ENCODE measurements around the gene ST8SIA2.
A peak's percentile ranks its signal among the peaks of the same experiment; 100 is the strongest.

Gene ST8SIA2

DNA sequence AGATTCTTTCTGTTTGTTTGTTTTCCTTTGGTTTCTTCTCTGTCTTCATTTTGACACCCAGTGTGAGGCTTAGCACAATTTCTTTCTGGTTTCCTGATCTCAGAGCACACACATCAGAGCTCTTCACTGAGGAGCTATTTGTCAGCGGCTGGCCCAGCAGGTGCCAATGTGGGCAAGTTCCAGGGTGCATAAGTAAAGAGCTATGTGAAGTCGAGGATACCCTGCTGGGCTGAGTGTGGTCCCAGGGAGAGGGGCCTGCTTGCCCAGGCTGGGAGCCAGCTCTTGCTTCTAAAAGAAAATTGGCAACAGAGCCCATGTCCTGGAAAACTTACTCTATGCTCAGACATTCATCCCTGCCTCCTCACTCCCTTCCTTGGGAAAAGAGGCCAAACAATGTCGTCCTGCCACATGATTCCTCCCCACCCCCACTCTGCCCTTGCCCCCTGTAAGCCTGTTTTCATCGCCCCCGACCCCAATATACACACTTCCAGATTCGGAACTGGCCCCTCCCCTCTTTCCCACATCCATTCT, 101.2 kb downstream of the ST8SIA2 start:
- ChIA-PET CTCF (no interaction called here), POLR2A (no interaction called here)
- peak; percentile 83 for TF ChIP-seq ZIC2 (tag by site-specific recombination; IDR thresholded peaks at IDR 0.05)
- TF ChIP-seq, protein P1, sequence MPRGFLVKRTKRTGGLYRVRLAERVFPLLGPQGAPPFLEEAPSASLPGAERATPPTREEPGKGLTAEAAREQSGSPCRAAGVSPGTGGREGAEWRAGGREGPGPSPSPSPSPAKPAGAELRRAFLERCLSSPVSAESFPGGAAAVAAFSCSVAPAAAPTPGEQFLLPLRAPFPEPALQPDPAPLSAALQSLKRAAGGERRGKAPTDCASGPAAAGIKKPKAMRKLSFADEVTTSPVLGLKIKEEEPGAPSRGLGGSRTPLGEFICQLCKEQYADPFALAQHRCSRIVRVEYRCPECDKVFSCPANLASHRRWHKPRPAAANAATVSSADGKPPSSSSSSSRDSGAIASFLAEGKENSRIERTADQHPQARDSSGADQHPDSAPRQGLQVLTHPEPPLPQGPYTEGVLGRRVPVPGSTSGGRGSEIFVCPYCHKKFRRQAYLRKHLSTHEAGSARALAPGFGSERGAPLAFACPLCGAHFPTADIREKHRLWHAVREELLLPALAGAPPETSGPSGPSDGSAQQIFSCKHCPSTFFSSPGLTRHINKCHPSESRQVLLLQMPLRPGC (tag by site-specific recombination; IDR thresholded peaks at IDR 0.05): no peak
- Histone ChIP-seq H3K27ac (ENCODE audit: extremely low read depth, low read depth, low read length) (no peak overlapping the region), H3K4me1 (ENCODE audit: control insufficient read depth, insufficient read depth, low read length) (no peaks in the 10 kb centered on the region), H3K9me3 (ENCODE audit: control insufficient read depth, insufficient read depth, low read depth, low read length) (no peaks in the 10 kb centered on the region), H3K4me3 (ENCODE audit: low read depth, low read length) (no peak overlapping the region), H3K36me3 (ENCODE audit: control insufficient read depth in 2 of 2, insufficient read depth in 1 of 2, low read length in 2 of 2) (no peaks in the 10 kb centered on the region)

DNA sequence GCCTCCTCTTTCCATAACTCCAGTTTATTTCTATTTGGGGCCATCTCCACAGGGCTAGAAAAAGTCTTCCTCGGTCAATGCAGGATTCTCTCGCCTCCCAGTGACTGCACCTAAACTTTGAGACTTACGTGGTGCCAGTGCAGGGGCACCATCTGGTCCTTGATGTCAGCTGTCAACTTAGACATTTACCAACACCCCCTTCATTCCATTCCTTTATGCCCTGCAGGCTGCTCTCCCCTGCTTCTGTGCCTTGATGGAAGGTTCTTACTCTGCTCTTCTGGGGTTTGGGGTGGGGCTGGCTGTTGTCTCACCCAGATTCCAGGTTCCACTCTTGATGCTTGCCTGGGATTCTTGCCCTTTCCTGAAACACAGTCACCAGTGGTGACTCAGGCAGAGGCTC, 101.8 kb downstream of the ST8SIA2 start:
- H3K4me1 ChIP-seq (ENCODE audit: control insufficient read depth, insufficient read depth, low read length): no peaks in the 10 kb centered on the region
- ChIA-PET CTCF (no interaction called here), POLR2A (no interaction called here)
- no peak overlapping the region for H3K27ac ChIP-seq (ENCODE audit: extremely low read depth, low read depth, low read length)
- TF ChIP-seq ZNF140 (tag by site-specific recombination; IDR thresholded peaks at IDR 0.05) (no peak), ZNF664 (tag by site-specific recombination; IDR thresholded peaks at IDR 0.05) (no peak), ZNF311 (tag by site-specific recombination; IDR thresholded peaks at IDR 0.05; ENCODE audit: borderline replicate concordance) (no peak), ZNF391 (tag by site-specific recombination; IDR thresholded peaks at IDR 0.05; ENCODE audit: borderline replicate concordance, low read depth) (no peak), ZNF660 (tag by site-specific recombination; IDR thresholded peaks at IDR 0.05) (no peak), ZNF404 (tag by site-specific recombination; IDR thresholded peaks at IDR 0.05) (no peak), ZFP3 (tag by site-specific recombination; IDR thresholded peaks at IDR 0.05; ENCODE audit: low read depth) (no peak), ZNF530 (tag by site-specific recombination; IDR thresholded peaks at IDR 0.05; ENCODE audit: low read depth) (no peak), ZFP37 (tag by site-specific recombination; IDR thresholded peaks at IDR 0.05) (no peak), ZNF433 (tag by site-specific recombination; IDR thresholded peaks at IDR 0.05; ENCODE audit: low read depth) (no peak), ZNF623 (tag by site-specific recombination; IDR thresholded peaks at IDR 0.05) (no peak), ZNF121 (tag by site-specific recombination; IDR thresholded peaks at IDR 0.05) (no peak), KLF7 (tag by site-specific recombination; IDR thresholded peaks at IDR 0.05; ENCODE audit: borderline replicate concordance) (no peak), GLI2 (tag by site-specific recombination; IDR thresholded peaks at IDR 0.05; ENCODE audit: borderline replicate concordance, low read depth) (no peak)
- TF ChIP-seq, protein P2, sequence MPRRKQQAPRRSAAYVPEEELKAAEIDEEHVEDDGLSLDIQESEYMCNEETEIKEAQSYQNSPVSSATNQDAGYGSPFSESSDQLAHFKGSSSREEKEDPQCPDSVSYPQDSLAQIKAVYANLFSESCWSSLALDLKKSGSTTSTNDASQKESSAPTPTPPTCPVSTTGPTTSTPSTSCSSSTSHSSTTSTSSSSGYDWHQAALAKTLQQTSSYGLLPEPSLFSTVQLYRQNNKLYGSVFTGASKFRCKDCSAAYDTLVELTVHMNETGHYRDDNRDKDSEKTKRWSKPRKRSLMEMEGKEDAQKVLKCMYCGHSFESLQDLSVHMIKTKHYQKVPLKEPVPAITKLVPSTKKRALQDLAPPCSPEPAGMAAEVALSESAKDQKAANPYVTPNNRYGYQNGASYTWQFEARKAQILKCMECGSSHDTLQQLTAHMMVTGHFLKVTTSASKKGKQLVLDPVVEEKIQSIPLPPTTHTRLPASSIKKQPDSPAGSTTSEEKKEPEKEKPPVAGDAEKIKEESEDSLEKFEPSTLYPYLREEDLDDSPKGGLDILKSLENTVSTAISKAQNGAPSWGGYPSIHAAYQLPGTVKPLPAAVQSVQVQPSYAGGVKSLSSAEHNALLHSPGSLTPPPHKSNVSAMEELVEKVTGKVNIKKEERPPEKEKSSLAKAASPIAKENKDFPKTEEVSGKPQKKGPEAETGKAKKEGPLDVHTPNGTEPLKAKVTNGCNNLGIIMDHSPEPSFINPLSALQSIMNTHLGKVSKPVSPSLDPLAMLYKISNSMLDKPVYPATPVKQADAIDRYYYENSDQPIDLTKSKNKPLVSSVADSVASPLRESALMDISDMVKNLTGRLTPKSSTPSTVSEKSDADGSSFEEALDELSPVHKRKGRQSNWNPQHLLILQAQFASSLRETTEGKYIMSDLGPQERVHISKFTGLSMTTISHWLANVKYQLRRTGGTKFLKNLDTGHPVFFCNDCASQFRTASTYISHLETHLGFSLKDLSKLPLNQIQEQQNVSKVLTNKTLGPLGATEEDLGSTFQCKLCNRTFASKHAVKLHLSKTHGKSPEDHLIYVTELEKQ (tag by site-specific recombination; IDR thresholded peaks at IDR 0.05; ENCODE audit: borderline replicate concordance): no peak
- H3K4me3 ChIP-seq (ENCODE audit: low read depth, low read length): no peak overlapping the region
- no peaks in the 10 kb centered on the region for H3K9me3 ChIP-seq (ENCODE audit: control insufficient read depth, insufficient read depth, low read depth, low read length)
- no peaks in the 10 kb centered on the region for H3K36me3 ChIP-seq (ENCODE audit: control insufficient read depth in 2 of 2, insufficient read depth in 1 of 2, low read length in 2 of 2)
